Hindlimb muscle (tissue), 1 donor: ENCODE data around the gene ZNF750. TPM values are rescaled to one million over a fixed set of nuclear protein-coding genes. Genes with fewer than 3 reads are reported as not detected.

Experiments used
- DNase-seq: peaks from one replicate; pipeline ENCODE4 v3.0.0-alpha.2; 2013
- polyA plus RNA-seq: library from polyadenylated mRNA; unstranded; fragments of 120-200 nt; gene quantifications from one replicate; pipeline ENCODE4 v1.2.1, GENCODE V29; 2013; ENCODE audit not compliant: insufficient read length

ZNF750 gene
- polyA plus RNA-seq, result 0.85 TPM

DNA sequence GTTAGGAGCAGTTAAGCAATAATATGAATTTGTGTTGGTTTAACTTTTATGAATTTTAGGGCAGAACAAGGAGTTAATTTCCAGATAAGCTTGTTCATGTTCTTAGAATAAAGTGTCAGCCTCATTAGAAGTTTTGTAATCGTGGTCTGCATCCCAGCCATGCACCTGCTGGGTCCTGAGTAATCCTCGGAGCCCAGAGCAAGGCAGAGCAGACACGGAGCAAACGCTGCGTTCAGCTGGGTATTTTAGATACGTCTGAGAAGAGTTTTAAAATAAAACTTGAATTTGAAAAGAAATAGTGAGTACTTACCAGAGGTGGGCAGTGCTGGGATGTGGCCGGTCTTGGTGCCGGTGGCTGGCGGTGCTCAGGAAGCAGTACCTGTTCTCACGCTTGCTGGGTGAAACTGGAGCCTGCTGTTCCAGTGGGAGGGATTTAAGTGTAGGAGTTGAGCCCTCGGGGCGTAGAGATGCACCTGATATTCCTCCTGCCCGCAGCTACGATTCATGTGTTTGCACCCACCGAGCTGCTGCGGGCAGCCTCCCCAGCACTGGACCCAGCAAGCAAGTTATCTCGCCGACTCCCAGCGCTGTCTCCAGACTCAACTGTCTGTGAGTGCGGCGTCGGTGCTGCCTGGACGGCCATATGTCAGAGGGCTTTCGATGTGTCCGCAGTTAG, at the start of gene ZNF750:
Gene ZNF750 (minus strand): TSS at position 406 of the 676 bp plus-strand sequence. CDS start 7,568 bp downstream, outside the sequence.
- DNase-seq, result no peak

- DNase-seq, result no peak
These were observed 49.0 kb upstream of the ZNF750 start for GRCh38 chr17:82888583-82889495.

GRCh38 chr17:82887255-82888164, 47.7 kb upstream of the ZNF750 start:
- DNase-seq, result no peak

GRCh38 chr17:82884970-82885353, 45.1 kb upstream of the ZNF750 start:
- no peak for DNase-seq

GRCh38 chr17:82884341-82884969, 44.6 kb upstream of the ZNF750 start:
- DNase-seq, result no peak

- DNase-seq, result no peak
These were observed 43.7 kb upstream of the ZNF750 start for GRCh38 chr17:82883419-82884031.

DNA sequence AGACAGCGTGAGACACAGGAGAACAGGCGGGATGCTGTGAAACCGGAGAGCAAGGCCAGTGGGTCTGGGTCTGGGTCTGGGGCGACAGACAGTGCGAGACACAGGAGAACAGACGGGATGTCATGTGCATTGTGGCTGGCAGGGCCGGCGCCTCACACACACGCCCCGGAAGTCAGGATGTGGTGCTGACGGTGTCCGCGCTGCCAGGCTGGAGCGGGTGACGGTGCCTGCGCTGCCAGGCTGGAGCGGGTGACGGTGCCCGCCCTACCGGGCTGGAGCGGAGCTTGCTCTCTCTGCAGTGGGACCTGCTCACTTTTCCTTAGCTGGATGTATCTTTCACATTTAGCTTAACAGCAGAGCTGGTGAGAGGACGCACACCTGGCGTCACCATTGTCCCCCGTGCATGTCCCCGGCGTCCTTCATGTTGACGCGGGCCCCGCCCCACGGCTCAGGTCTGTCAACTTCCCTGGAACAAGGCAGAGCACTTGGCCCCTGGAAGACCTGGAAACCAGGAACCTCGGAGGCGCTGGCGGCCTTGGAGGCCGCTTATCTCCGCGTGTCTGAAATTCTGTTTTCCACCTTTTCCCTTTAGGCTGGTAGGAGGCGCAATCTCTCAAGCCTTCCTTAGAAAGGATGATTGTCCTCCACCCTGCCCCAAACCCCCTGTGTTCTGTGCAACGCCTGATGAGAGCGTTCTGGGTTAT, 43.0 kb upstream of the ZNF750 start:
- DNase-seq, result no peak

- DNase-seq, result no peak
These were observed 42.3 kb upstream of the ZNF750 start for GRCh38 chr17:82881900-82882714.

DNA sequence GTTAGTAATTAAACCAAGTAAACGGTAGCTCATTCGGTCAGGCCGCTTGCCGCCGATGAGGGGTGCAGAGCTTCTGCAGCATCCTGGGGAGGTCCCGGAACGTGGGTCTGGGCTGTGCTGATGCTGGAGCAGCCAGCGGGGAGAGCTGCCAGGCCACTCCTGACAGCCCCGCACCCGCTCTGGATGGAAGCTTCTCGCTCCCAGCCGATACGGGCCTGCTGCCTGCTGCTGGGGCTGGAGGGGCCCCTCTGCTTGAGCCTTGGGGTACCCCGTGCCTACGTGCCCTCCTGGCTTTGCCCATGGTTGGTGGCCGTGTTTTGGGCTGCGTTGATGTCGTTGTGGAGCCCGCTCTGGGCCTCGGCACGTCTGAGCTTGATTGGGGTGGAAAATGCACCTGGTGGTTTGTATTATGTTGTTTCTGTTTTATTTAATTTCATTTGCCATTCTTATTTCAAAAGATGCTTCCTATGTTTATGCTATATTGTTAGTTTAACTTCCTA, 41.6 kb upstream of the ZNF750 start:
- no peak for DNase-seq

GRCh38 chr17:82880620-82881323, 41.0 kb upstream of the ZNF750 start:
- no peak for DNase-seq

- no peak for DNase-seq
These were observed 39.4 kb upstream of the ZNF750 start for GRCh38 chr17:82879241-82879640.

GRCh38 chr17:82878527-82878926, 38.7 kb upstream of the ZNF750 start:
- no peak for DNase-seq

DNA sequence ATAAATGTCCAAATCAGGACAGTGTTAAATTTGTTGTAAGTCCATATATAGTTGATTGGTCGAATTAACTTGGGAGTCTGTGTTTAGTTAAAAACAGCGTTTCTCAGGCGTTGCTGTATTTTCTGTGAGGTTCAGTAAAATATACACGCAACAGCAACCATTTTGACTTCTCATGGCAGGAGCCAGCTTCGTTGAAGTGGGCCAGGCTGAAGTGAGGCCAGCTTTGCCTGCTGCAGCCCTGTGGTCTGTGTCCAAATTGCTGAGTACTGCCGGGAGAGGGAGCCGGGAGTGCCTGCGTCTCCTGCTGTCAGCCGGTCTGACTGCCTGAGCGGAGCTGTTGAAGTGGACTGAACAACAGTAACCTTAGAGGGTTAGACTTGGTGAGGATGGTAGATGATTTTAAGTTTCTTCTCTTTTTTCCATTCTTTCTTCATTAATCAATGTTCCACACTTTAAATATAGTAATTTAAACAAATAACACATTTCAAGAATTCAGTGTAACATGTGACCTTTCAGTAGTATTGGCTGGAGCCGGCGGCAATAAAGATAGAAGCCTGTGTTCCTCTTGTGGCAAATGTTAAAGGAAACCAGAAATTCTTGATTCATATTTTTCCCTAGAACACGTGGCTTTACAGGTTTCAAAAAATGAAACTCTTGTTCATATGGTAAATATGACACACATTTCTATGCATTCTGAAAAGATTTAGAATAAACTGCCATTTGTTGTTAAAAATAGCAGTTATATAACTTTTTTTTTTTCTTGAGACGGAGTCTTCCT, 37.0 kb upstream of the ZNF750 start:
- DNase-seq, result peak; percentile 74

GRCh38 chr17:82876149-82876548, 36.3 kb upstream of the ZNF750 start:
- DNase-seq, result no peak

DNA sequence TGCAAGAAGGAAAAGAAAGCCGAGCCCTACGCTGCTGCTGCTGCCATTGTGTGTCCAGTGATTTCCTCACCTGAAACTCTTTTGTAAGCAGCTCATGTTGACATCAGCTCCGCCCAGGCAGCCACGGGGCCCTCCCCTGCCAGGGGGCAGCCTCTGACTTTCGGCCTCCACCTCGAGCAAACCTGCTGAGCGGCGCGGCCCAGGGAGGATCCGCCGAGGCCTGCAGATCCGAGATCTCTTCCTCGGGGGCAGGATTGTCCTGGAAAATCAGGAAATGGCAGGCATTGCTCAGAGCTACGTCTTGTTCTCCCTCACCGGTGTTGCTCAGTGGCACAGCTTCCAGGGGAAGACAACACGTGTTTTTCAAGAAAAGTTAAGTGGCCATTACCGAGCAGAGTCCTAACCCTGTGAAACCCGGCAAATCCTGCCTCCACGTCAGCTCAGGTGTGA, 35.6 kb upstream of the ZNF750 start:
- DNase-seq, result no peak

- DNase-seq, result no peak
These were observed 34.4 kb upstream of the ZNF750 start for GRCh38 chr17:82874011-82874835.

- no peak for DNase-seq
These were observed 33.7 kb upstream of the ZNF750 start for GRCh38 chr17:82873521-82873920.
